Hepatocyte (in vitro differentiated cells): ENCODE results near the gene TMEM225B.

ENCODE experiments used
- EZH2 ChIP-seq: fragments of 200-600 bp; sonication (generic); IDR thresholded peaks from 2 replicates; pipeline ENCODE4 v1.6.1; 2016; ENCODE audit warnings: antibody characterized with exemption, mild to moderate bottlenecking, borderline replicate concordance
- EZH2phosphoT487 ChIP-seq: fragments of 200-600 bp; sonication (generic); IDR thresholded peaks from one replicate; pipeline ENCODE4 v1.6.1; 2018; ENCODE audit warnings: antibody characterized with exemption, mild to moderate bottlenecking, low read depth, moderate library complexity; ENCODE audit not compliant: unreplicated experiment, severe bottlenecking
- TF ChIP-seq, protein P1 (sequence below): fragments of 200-600 bp; sonication (generic); IDR thresholded peaks from 2 replicates; pipeline ENCODE4 v1.5.1; 2016; ENCODE audit warnings: antibody characterized with exemption, mild to moderate bottlenecking; ENCODE audit not compliant: poor library complexity

DNA sequence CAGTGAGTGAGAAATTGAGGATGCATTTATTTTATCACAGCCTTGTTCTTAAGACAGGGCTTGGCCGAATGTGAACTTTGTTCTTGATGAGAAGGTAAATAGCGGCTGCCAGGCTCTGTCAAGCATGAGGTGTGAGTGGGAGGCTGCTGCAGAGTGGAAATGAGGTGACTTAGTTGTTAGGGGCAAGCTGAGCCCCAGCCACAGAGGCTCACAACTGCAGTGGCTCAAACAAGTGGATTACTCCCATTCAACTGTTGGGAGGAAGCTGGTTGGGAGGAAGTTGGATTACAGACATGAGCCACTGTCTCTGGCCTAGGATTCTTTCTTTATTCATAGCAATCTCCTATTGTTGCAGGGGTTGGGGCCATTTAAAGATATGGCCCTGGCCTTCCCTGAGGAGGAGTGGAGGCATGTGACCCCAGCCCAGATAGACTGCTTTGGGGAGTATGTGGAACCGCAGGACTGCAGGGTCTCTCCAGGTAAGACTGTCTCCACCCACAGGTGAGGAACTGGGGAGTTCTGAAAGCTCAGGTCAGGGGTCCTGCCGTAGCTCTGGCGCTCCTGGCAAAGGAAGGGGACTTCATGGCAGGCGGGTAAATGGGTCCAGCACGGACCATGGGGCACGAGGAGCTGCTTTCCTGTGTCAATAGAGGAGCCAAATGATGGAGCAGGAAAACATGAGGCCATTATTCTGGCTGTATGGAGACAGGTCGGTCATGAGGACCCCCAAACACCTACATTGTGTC is 25.8 kb downstream of the TMEM225B start:
- TF ChIP-seq, protein P1, sequence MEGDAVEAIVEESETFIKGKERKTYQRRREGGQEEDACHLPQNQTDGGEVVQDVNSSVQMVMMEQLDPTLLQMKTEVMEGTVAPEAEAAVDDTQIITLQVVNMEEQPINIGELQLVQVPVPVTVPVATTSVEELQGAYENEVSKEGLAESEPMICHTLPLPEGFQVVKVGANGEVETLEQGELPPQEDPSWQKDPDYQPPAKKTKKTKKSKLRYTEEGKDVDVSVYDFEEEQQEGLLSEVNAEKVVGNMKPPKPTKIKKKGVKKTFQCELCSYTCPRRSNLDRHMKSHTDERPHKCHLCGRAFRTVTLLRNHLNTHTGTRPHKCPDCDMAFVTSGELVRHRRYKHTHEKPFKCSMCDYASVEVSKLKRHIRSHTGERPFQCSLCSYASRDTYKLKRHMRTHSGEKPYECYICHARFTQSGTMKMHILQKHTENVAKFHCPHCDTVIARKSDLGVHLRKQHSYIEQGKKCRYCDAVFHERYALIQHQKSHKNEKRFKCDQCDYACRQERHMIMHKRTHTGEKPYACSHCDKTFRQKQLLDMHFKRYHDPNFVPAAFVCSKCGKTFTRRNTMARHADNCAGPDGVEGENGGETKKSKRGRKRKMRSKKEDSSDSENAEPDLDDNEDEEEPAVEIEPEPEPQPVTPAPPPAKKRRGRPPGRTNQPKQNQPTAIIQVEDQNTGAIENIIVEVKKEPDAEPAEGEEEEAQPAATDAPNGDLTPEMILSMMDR = no peak
- no peak for TF ChIP-seq EZH2
- no peak for TF ChIP-seq EZH2phosphoT487
